Liver (tissue), 9 donors: ENCODE data around the gene TRIM17. TPM values are rescaled to one million over a fixed set of nuclear protein-coding genes. Genes with fewer than 3 reads are reported as not detected.

ENCODE experiments used
- DNase-seq: peaks from one replicate; pipeline ENCODE4 v3.0.0-alpha.2; 2017; ENCODE audit warnings: low spot score
- H3K27ac ChIP-seq, 2 donors: one replicate each; pipeline ENCODE4 v1.7.0; 2013; ENCODE audit warnings: inconsistent platforms in 2 of 2, low read length in 2 of 2, control low read depth in 1 of 2, low read depth in 1 of 2, mild to moderate bottlenecking in 1 of 2
- H3K27me3 ChIP-seq, 4 donors: one replicate each; pipeline versions ENCODE4 v1.6.1 to v1.7.0; 2013; ENCODE audit warnings: low read length in 3 of 4, inconsistent platforms in 1 of 4, mild to moderate bottlenecking in 1 of 4, moderate library complexity in 1 of 4; ENCODE audit not compliant: control insufficient read depth in 4 of 4, insufficient read depth in 4 of 4
- H3K36me3 ChIP-seq, 4 donors: one replicate each; pipeline versions ENCODE4 v1.6.1 to v1.7.0; 2013; ENCODE audit warnings: low read length in 3 of 4, mild to moderate bottlenecking in 3 of 4, low read depth in 1 of 4, moderate library complexity in 1 of 4; ENCODE audit not compliant: control insufficient read depth in 4 of 4, insufficient read depth in 3 of 4
- H3K4me1 ChIP-seq, 4 donors: one replicate each; pipeline versions ENCODE4 v1.6.1 to v1.7.0; 2013; ENCODE audit warnings: low read length in 3 of 4, mild to moderate bottlenecking in 3 of 4, moderate library complexity in 1 of 4; ENCODE audit not compliant: control insufficient read depth in 4 of 4, insufficient read depth in 4 of 4
- H3K4me3 ChIP-seq, 3 donors: one replicate each; pipeline versions ENCODE4 v1.6.1 to v1.7.0; 2013; ENCODE audit warnings: low read length in 3 of 3, control low read depth in 1 of 3, low read depth in 1 of 3, mild to moderate bottlenecking in 1 of 3
- H3K9ac ChIP-seq, 2 donors: one replicate each; pipeline ENCODE4 v1.7.0; 2013; ENCODE audit warnings: low read length in 2 of 2, mild to moderate bottlenecking in 2 of 2, moderate library complexity in 2 of 2, control low read depth in 1 of 2, low read depth in 1 of 2
- H3K9me3 ChIP-seq, 4 donors: one replicate each; pipeline versions ENCODE4 v1.6.1 to v1.7.0; 2013; ENCODE audit warnings: low read length in 3 of 4; ENCODE audit not compliant: control insufficient read depth in 4 of 4
- ATF3 ChIP-seq: IDR thresholded peaks from 2 replicates; pipeline ENCODE4 v1.6.1; 2016; ENCODE audit warnings: antibody characterized with exemption
- CTCF ChIP-seq: fragments of 150-350 bp; IDR thresholded peaks from 2 replicates; pipeline ENCODE4 v1.5.1; 2017; ENCODE audit warnings: improper control_type of control experiment, low read depth, low read length; ENCODE audit not compliant: missing input control
- EGR1 ChIP-seq, 2 donors: IDR thresholded peaks; 2 replicates each; pipeline ENCODE4 v1.6.1; 2016 to 2018; ENCODE audit warnings: antibody characterized with exemption in 2 of 2, low read depth in 2 of 2
- FOXA1 ChIP-seq: IDR thresholded peaks from 2 replicates; pipeline ENCODE4 v1.6.1; 2016; ENCODE audit warnings: antibody characterized with exemption
- FOXA2 ChIP-seq: IDR thresholded peaks from 2 replicates; pipeline ENCODE4 v1.6.1; 2016; ENCODE audit warnings: antibody characterized with exemption
- GABPA ChIP-seq, 2 donors: IDR thresholded peaks in 1 of 2; conservative IDR thresholded peaks in 1 of 2; 2 replicates each; pipeline ENCODE4 v1.6.1; 2016; ENCODE audit warnings: antibody characterized with exemption in 2 of 2, mild to moderate bottlenecking in 1 of 2, moderate library complexity in 1 of 2
- HNF4A ChIP-seq, 2 donors: conservative IDR thresholded peaks; 2 replicates each; pipeline ENCODE4 v1.6.1; 2016; ENCODE audit warnings: antibody characterized with exemption in 2 of 2, mild to moderate bottlenecking in 2 of 2
- HNF4G ChIP-seq: IDR thresholded peaks from 2 replicates; pipeline ENCODE4 v1.6.1; 2016; ENCODE audit warnings: antibody characterized with exemption
- JUND ChIP-seq, 2 donors: IDR thresholded peaks; 2 replicates each; pipeline ENCODE4 v1.6.1; 2016; ENCODE audit warnings: antibody characterized with exemption in 2 of 2
- MAX ChIP-seq: IDR thresholded peaks from 2 replicates; pipeline ENCODE4 v1.6.1; 2016; ENCODE audit warnings: antibody characterized with exemption
- NR2F2 ChIP-seq: IDR thresholded peaks from 2 replicates; pipeline ENCODE4 v1.6.1; 2016; ENCODE audit warnings: antibody characterized with exemption
- RAD21 ChIP-seq, 2 donors: IDR thresholded peaks; 2 replicates each; pipeline ENCODE4 v1.6.1; 2016; ENCODE audit warnings: antibody characterized with exemption in 2 of 2, mild to moderate bottlenecking in 2 of 2
- REST ChIP-seq: IDR thresholded peaks from 2 replicates; pipeline ENCODE4 v1.6.1; 2016; ENCODE audit warnings: antibody characterized with exemption, mild to moderate bottlenecking
- RXRA ChIP-seq, 2 donors: IDR thresholded peaks; 2 replicates each; pipeline ENCODE4 v1.6.1; 2017 to 2018; ENCODE audit warnings: antibody characterized with exemption in 2 of 2, mild to moderate bottlenecking in 1 of 2
- SP1 ChIP-seq: IDR thresholded peaks from 2 replicates; pipeline ENCODE4 v1.6.1; 2018; ENCODE audit warnings: antibody characterized with exemption, mild to moderate bottlenecking
- TAF1 ChIP-seq: conservative IDR thresholded peaks from 2 replicates; pipeline ENCODE4 v1.6.1; 2016; ENCODE audit warnings: antibody characterized with exemption, mild to moderate bottlenecking
- YY1 ChIP-seq: IDR thresholded peaks from 2 replicates; pipeline ENCODE4 v1.6.1; 2016; ENCODE audit warnings: antibody characterized with exemption, mild to moderate bottlenecking
- ZBTB33 ChIP-seq: IDR thresholded peaks from 2 replicates; pipeline ENCODE4 v1.6.1; 2016; ENCODE audit warnings: antibody characterized with exemption
- WGBS: extraction: QIAGEN DNeasy Blood & Tissue Kit; methylation state at CpG from one replicate; pipeline ENCODE4 v1.1.7; 2013; 5-methylcytosine and 5-hydroxymethylcytosine counted together
- polyA plus RNA-seq, 2 donors: library from polyadenylated mRNA; stranded (reverse) in 1 of 2; unstranded in 1 of 2; fragments of 200-250 nt in 1 of 2; fragments of >200 nt in 1 of 2; fragmentation: Nextera tagmentation in 1 of 2; extraction: Ambion mirVana in 1 of 2; gene quantifications; one replicate each; pipeline versions ENCODE4 v1.2.1 to v1.2.3, GENCODE V29; 2013 to 2015
- total RNA-seq, 2 donors: library from RNA; depleted of rRNA; stranded (reverse); fragments of >200 nt; gene quantifications; one replicate each; pipeline ENCODE4 v1.2.3, GENCODE V29; 2014
- donor health status: healthy.
- donor health status: healthy.
- donor health status: healthy.
- donor health status: healthy.
- donor health status: healthy.

Gene TRIM17
- total and polyA plus RNA-seq, 4 donors = 0.08 to 0.49 TPM; not detected in 2

GRCh38 chr1:228365271-228366061 lies 51.2 kb downstream of the TRIM17 start:
- H3K9ac ChIP-seq = no peak overlapping the region
- H3K36me3 ChIP-seq = no peaks in the 10 kb centered on the region
- no peak overlapping the region for H3K27ac ChIP-seq
- DNase-seq = no peak
- H3K4me3 ChIP-seq = no peak overlapping the region
- H3K27me3 ChIP-seq = no peaks in the 10 kb centered on the region
- peaks cover 0 to 3% (median 0%) of the 10 kb centered on the region in 4 donors for H3K4me1 ChIP-seq
- H3K9me3 ChIP-seq = no peaks in the 10 kb centered on the region
- TF ChIP-seq FOXA2 = no peak
- TF ChIP-seq JUND (IDR thresholded peaks at IDR 0.05) = no peak
- no peak for TF ChIP-seq MAX
- no peak for TF ChIP-seq FOXA1
- TF ChIP-seq RAD21 (IDR thresholded peaks at IDR 0.05) = no peak
- TF ChIP-seq RXRA (IDR thresholded peaks at IDR 0.05) = no peak
- no peak for TF ChIP-seq CTCF
- no peak for TF ChIP-seq REST
- TF ChIP-seq HNF4G = no peak
- no peak for TF ChIP-seq YY1
- no peak for TF ChIP-seq SP1
- TF ChIP-seq ZBTB33 = no peak
- no peak for TF ChIP-seq TAF1
- TF ChIP-seq ATF3 = no peak
- no peak for TF ChIP-seq EGR1 (IDR thresholded peaks at IDR 0.05; ENCODE audit: low read depth in 2 of 2)
- TF ChIP-seq NR2F2 = no peak
- TF ChIP-seq GABPA (IDR thresholded peaks at IDR 0.05 in 1 of 2, conservative IDR thresholded peaks at IDR 0.05 in 1 of 2) = no peak
- TF ChIP-seq HNF4A (conservative IDR thresholded peaks at IDR 0.05) = no peak
- 89% methylated on average over 20 of the region's 20 CpGs for WGBS
